Measurements from ENCODE around the gene EPHB1.

DNA sequence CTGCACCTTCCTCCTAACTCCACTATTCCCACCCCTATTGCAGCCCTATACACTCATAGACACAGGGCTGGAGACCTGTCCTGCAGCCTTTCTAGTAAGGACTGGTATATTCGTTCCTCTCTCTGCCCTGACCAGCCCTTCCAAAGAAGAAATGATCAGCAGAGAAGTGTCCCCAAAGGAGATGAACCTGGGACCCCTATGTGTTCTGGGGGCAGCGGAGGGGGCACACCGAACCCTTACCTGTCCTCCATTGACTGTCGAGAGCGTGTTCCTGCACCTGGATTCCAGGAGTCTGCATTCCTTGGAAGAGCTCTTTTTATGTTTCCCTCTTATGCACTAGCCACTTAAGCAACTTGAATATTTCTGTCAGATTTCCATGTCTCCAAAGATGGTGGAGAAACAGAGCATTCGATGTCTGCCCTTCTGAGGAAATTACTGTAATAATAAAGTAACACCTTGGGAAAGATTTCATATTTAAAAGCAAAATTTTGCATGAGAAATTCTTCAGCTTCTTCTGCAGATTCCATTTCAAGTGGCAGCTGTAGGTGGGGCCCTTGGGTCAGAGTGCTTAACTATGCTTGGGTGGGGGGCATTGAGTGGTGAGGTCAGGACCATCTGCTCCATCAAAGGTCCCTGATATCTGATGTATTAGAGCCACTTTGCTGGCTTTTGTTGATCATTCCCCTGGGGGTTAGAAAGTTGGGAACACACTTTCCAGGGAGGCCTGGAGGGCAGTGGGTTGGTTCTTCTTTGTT, 6.3 kb downstream of the EPHB1 start:
- no peak for TF ChIP-seq REST (IDR thresholded peaks at IDR 0.05; ENCODE audit: insufficient replicate concordance, low read depth)
- TF ChIP-seq, protein P1, sequence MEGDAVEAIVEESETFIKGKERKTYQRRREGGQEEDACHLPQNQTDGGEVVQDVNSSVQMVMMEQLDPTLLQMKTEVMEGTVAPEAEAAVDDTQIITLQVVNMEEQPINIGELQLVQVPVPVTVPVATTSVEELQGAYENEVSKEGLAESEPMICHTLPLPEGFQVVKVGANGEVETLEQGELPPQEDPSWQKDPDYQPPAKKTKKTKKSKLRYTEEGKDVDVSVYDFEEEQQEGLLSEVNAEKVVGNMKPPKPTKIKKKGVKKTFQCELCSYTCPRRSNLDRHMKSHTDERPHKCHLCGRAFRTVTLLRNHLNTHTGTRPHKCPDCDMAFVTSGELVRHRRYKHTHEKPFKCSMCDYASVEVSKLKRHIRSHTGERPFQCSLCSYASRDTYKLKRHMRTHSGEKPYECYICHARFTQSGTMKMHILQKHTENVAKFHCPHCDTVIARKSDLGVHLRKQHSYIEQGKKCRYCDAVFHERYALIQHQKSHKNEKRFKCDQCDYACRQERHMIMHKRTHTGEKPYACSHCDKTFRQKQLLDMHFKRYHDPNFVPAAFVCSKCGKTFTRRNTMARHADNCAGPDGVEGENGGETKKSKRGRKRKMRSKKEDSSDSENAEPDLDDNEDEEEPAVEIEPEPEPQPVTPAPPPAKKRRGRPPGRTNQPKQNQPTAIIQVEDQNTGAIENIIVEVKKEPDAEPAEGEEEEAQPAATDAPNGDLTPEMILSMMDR (IDR thresholded peaks at IDR 0.05; ENCODE audit: insufficient read depth, low read length): no peak
- no peak for TF ChIP-seq SPI1 (IDR thresholded peaks at IDR 0.05; ENCODE audit: borderline replicate concordance, low read depth)
- TF ChIP-seq POLR2AphosphoS5 (IDR thresholded peaks at IDR 0.05; ENCODE audit: low read depth): no peak
- no peak for TF ChIP-seq GABPA (IDR thresholded peaks at IDR 0.05; ENCODE audit: low read depth)
